GM12865 (cell line): ENCODE measurements around the gene ADAMTS7.
"Not testable (repeated sequence)": the region's sequence is repeated elsewhere in the genome, so short reads cannot be mapped to it uniquely, and the experiment has no call there.

ENCODE experiments used
- DNase-seq: peaks from one replicate; pipeline ENCODE4 v3.0.0; 2010; ENCODE audit warnings: low read depth
- H3K4me3 ChIP-seq: 2 replicates; pipeline ENCODE4 v1.5.1; 2011; ENCODE audit warnings: mild to moderate bottlenecking, low read depth, low read length, control low read depth
- TF ChIP-seq, protein P1 (sequence below): IDR thresholded peaks from 2 replicates; pipeline ENCODE4 v1.5.1; 2011; ENCODE audit warnings: low read length, control low read depth, low read depth, inconsistent platforms; ENCODE audit not compliant: insufficient read depth; ENCODE audit errors: missing control alignments

ADAMTS7 gene

DNA sequence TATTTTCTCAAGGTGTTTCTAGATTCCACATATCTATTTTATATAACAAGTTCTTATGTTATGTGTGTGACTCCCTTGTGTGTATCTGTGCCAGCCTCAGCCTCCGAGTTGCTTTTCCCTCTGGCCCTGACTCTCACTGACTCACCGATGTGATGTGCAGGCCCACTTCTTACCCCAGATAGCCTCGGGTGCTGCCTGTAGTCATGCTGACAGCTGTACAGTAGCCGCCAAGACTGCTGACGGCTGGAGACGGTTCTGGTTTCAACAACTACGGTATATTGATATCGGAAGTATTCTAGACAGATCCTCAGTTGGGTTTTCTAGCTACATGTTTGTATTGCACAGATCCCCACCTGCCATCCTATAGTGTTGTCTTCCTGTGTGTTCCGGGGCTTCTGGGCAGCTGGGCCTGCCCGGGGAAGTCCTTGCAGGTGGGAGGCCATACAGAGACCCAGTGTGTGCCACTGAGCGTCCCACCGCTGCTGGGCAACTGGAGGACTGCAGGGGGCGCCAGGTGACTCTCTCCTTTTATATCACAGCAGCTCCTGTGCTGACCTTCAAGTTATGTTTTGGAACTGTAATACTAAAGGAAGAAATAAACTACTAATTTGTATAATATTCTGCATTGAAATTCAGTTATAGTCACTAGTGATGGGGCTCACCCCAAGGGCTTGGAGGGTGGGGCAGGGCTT lies 55.2 kb downstream of the ADAMTS7 start:
- H3K4me3 ChIP-seq = not testable (repeated sequence)
- peak; percentile 70 for DNase-seq
- TF ChIP-seq, protein P1, sequence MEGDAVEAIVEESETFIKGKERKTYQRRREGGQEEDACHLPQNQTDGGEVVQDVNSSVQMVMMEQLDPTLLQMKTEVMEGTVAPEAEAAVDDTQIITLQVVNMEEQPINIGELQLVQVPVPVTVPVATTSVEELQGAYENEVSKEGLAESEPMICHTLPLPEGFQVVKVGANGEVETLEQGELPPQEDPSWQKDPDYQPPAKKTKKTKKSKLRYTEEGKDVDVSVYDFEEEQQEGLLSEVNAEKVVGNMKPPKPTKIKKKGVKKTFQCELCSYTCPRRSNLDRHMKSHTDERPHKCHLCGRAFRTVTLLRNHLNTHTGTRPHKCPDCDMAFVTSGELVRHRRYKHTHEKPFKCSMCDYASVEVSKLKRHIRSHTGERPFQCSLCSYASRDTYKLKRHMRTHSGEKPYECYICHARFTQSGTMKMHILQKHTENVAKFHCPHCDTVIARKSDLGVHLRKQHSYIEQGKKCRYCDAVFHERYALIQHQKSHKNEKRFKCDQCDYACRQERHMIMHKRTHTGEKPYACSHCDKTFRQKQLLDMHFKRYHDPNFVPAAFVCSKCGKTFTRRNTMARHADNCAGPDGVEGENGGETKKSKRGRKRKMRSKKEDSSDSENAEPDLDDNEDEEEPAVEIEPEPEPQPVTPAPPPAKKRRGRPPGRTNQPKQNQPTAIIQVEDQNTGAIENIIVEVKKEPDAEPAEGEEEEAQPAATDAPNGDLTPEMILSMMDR = peak; percentile 36

- not testable (repeated sequence) for H3K4me3 ChIP-seq, DNase-seq
Observed at GRCh38 chr15:78754637-78755280, 56.5 kb downstream of the ADAMTS7 start.

DNA sequence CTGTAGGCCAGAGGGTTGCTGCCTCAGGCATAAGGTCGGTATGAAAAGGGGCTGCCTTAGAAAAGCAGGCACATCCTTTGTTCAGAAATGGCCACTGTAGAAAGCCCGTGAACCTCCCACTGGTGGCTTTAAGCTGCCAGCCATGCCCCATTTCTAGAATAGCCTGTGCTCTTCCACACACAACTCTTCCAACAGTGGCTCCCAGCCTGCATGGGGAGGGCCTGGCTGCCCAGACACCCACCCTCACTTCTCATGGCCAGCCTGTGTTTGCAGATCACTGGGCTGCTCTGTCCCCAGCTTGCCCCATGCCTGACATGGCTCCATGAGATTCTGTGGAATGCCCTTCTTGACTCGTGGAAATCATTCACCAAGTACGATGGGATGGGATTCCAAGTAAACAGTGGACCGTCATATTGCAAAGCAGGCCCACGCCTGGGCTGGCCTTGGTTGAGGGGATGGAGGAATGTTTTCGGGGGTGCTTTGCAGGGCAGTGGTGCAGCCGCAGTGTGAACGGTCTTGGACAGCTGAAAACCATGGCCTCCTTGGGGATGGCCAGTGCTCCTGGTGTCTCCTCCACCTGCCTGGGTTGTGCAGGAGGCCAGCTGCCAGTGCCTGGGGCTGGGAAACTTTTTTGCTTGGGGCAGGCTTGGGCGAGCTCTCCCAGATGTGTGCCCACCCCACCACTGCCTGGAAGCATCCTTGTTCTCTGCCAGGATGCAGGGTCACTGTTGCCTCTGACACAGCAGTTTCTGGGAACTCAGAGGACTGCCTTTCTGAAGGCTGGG lies 57.3 kb downstream of the ADAMTS7 start:
- DNase-seq, H3K4me3 ChIP-seq: not testable (repeated sequence)

GRCh38 chr15:78753359-78753659 lies 58.0 kb downstream of the ADAMTS7 start:
- DNase-seq, H3K4me3 ChIP-seq: not testable (repeated sequence)

DNA sequence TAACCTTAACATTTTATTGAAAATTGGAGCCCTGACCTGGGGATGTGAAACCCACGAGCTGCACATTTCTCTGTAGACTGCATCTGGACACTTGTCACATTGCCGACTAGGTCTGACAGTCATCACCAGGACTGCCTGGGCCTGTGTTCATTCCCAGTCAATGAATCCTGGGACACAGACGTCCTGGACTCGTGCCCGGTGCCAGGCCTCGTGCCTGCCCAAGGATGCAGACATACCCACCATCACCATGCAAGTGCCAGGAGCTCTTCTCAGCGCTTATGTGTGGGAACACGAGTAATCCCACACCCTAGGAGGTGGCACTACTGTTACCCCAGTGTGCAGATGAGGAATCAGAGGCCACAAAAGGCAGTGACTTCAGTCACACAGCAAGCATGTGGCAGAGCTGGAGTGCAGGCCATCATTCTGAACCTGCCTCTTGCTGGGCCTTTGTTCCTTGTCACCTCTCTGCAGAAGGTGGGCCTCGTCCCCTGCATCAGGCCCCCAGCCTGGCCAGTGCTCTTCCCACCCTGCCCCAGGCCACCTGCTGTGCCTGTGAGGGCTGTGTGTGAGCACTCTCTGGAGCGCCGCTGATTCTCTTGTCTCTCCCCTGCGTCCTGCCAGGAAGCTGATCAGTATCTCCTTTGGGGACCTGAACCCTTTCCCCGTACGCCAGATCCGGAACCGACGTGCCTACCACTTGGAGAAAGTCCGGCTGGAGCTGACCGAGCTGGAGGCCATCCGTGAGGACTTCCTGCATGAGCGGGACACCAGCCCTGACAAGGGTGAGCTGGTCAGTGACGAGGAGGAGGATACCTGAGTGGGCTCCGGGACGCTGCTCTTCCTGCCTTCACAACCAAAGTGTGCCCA lies 58.5 kb downstream of the ADAMTS7 start:
- TF ChIP-seq, protein P1 = no peak
- DNase-seq = no peak
- no peak overlapping the region for H3K4me3 ChIP-seq

DNA sequence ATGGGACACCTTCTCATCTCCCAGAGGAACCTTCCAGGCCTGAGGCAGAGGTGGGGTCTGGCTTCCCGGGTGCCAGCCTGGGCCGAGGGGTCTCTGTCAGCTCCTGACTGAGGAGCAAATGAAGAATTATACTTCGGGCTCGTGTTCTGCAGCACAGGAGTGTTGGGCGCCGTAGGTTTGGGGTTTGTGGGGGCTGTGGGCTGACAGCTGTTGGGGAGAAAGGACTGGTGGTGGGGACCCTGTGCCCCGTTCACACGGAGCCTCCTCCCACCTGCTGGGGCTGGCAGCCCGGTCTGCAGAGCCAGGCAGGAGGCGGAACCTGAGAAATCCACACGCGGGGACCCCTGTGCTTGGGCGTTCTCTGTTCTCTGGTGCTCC lies 59.7 kb downstream of the ADAMTS7 start:
- no peak for DNase-seq
- TF ChIP-seq, protein P1 = no peak
- H3K4me3 ChIP-seq = no peak overlapping the region

- TF ChIP-seq, protein P1 = peak; percentile 79
- H3K4me3 ChIP-seq = not testable (repeated sequence)
- peak; percentile 95 for DNase-seq
Observed at GRCh38 chr15:78750974-78751601, 60.2 kb downstream of the ADAMTS7 start.

GRCh38 chr15:78750566-78750965 lies 60.7 kb downstream of the ADAMTS7 start:
- no peak overlapping the region for H3K4me3 ChIP-seq
- DNase-seq = no peak
- TF ChIP-seq, protein P1 = no peak
